C4-2B (cell line): Measurements from ENCODE around the gene C8A.

Experiments
- H3K27ac ChIP-seq: fragments of 450-650 bp; 2 replicates; pipeline ENCODE4 v1.5.1; 2017
- CTCF ChIP-seq: fragments of 450-650 bp; conservative IDR thresholded peaks from 2 replicates; pipeline ENCODE4 v1.5.1; 2017; ENCODE audit warnings: mild to moderate bottlenecking
- ZFX ChIP-seq: fragments of 450-650 bp; IDR thresholded peaks from 2 replicates; pipeline ENCODE4 v1.6.1; 2017

C8A gene

GRCh38 chr1:56933161-56933560 lies 78.6 kb downstream of the C8A start:
- no peak for TF ChIP-seq ZFX
- no peak for TF ChIP-seq CTCF
- no peak overlapping the region for H3K27ac ChIP-seq

GRCh38 chr1:56933606-56934005 lies 79.0 kb downstream of the C8A start:
- no peak overlapping the region for H3K27ac ChIP-seq
- TF ChIP-seq CTCF: no peak
- TF ChIP-seq ZFX: no peak

DNA sequence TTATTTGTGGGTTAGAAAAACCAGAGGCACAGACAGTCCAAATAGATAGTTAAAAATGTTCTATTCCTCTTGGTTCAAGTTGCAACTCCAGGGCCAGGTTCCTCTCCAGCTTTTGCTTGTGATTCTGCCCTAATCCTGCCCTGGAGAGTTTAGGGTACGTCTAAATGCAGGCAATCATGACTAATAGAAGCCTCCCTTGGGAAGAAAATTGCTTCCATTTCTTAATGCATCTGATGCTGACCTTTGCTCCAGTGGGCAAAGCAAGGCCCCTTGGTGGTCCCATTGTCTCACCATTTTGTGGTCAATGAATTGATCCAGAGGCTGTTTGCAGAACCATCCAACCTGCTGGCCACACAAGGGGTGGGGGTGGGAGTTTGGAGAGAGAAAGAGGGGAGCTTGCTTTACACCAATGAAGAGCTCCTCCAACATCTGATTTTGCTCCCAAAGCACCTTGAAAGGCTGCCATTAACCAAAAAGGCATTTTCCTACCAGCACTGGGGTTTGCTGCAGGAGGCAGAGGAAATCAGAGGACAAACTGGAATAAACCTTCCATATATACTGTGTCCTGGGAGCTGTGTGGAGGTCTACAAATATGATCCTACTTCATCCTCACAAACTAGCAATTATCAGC lies 79.9 kb downstream of the C8A start:
- TF ChIP-seq ZFX (no peak), CTCF (no peak)
- no peak overlapping the region for H3K27ac ChIP-seq

- no peak for TF ChIP-seq ZFX
- no peak for TF ChIP-seq CTCF
- no peak overlapping the region for H3K27ac ChIP-seq
These were observed 84.0 kb downstream of the C8A start for GRCh38 chr1:56938646-56939045.

DNA sequence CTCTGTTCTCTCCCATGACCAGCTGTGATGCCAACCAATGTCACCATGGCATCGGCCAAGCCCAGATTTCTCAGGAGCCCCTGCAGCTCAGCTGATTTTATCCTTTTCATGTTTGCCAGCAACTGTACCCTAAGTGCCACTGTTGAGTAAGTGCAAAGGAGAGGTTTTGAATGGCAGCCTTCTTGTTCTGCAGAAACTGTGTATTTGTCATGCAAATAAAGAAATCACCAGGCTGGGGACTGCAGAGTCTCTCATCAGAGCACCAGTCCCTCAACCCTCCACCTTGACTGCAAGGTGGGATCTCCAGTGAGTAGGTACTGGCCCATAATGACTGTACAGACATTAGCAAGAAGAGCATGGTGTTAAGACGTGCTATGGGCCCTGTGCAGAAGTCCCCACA lies 84.6 kb downstream of the C8A start:
- no peak for TF ChIP-seq CTCF
- TF ChIP-seq ZFX: no peak
- H3K27ac ChIP-seq: no peak overlapping the region

GRCh38 chr1:56940039-56940438 lies 85.4 kb downstream of the C8A start:
- no peak overlapping the region for H3K27ac ChIP-seq
- TF ChIP-seq CTCF: no peak
- TF ChIP-seq ZFX: no peak

- H3K27ac ChIP-seq: no peak overlapping the region
- TF ChIP-seq ZFX (no peak), CTCF (no peak)
These were observed 93.9 kb downstream of the C8A start for GRCh38 chr1:56948403-56949023.
